DND-41 (cell line): ENCODE measurements around the gene ESYT3.

Experiments used
- CTCF ChIP-seq: IDR thresholded peaks from 2 replicates; pipeline ENCODE4 v1.5.1; 2012; ENCODE audit warnings: borderline replicate concordance, low read length, moderate library complexity, mild to moderate bottlenecking; ENCODE audit not compliant: poor library complexity, severe bottlenecking; ENCODE audit errors: extremely low read depth
- EZH2 ChIP-seq: IDR thresholded peaks from 3 replicates; pipeline ENCODE4 v1.6.1; 2012; ENCODE audit warnings: borderline replicate concordance, low read depth, mild to moderate bottlenecking, moderate library complexity, low read length, inconsistent platforms; ENCODE audit not compliant: severe bottlenecking

GRCh38 chr3:138389144-138389601 is 45.2 kb upstream of the ESYT3 start:
- TF ChIP-seq CTCF (no peak), EZH2 (no peak)
